Measurements from ENCODE around the gene LYRM7. TPM values are rescaled to one million over a fixed set of nuclear protein-coding genes. Genes with fewer than 3 reads are reported as not detected.
"Not testable (repeated sequence)": the region's sequence is repeated elsewhere in the genome, so short reads cannot be mapped to it uniquely, and the experiment has no call there.

Gene LYRM7
- total RNA-seq (2014; rRNA removed; shearing (Covaris generic)), result 7.5 and 8.5 TPM in 2 replicates
- polyA plus RNA-seq (2016; fragmentation: Nextera tagmentation; extraction: Ambion mirVana), result 23.4 and 27.5 TPM in 2 replicates

GRCh38 chr5:131170540-131171275, at the start of gene LYRM7:
LYRM7 (plus strand) TSS chr5:131170944; CDS start chr5:131171021, 77 bp downstream.
- TF ChIP-seq EZH2 (IDR thresholded peaks at IDR 0.05; ENCODE audit: insufficient read depth, poor library complexity, severe bottlenecking), result no peak
- TF ChIP-seq EZH2phosphoT487 (IDR thresholded peaks at IDR 0.05; ENCODE audit: insufficient read depth, low read depth), result no peak
- H4K20me1 ChIP-seq (ENCODE audit: insufficient read depth), result no peaks in the 10 kb centered on the region
- H3F3A ChIP-seq (ENCODE audit: insufficient read depth), result peaks cover 2% of the 10 kb centered on the region; the same call in 1 of the 2 replicates
- H3K9me2 ChIP-seq (ENCODE audit: insufficient read depth), result no peaks in the 10 kb centered on the region
- in situ Hi-C loops (cut with MboI), result no loop called here
- H3K4me1 ChIP-seq (ENCODE audit: insufficient read depth), result peaks cover 4% of the 10 kb centered on the region; the same call in 1 of the 2 replicates
- H3K4me3 ChIP-seq, result peak within 1 kb of the TSS; percentile 93
- peaks cover 21% of the 10 kb centered on the region for H3K79me2 ChIP-seq (ENCODE audit: insufficient read depth)
- peak; percentile 100 for DNase-seq
- H3K4me2 ChIP-seq (ENCODE audit: unreplicated experiment), result peak within 1 kb of the TSS; percentile 94
- H3K27ac ChIP-seq, result peak within 1 kb of the TSS; percentile 39
- 1% methylated on average over 41 to 42 of the region's 42 CpGs for WGBS, 2 experiments (ENCODE audit: low coverage in 1 of 2, low lambda C conversion rate in 2 of 2, missing lambda C conversion rate in 2 of 2)
- H3K36me3 ChIP-seq (ENCODE audit: low read depth), result no peaks in the 10 kb centered on the region
- H3K27me3 ChIP-seq (replicated peaks; ENCODE audit: insufficient read depth), result no peaks in the 10 kb centered on the region
- no peaks in the 10 kb centered on the region for H3K9me3 ChIP-seq (ENCODE audit: low read depth)
- peak within 1 kb of the TSS; percentile 85 for H3K9ac ChIP-seq
- H2AFZ ChIP-seq, result peak within 1 kb of the TSS; percentile 99

GRCh38 chr5:131127244-131127643, 43.5 kb upstream of the LYRM7 start:
- H3K9me2 ChIP-seq (ENCODE audit: insufficient read depth); DNase-seq; H3K27ac ChIP-seq; H4K20me1 ChIP-seq (ENCODE audit: insufficient read depth); H3K4me3 ChIP-seq; H3K36me3 ChIP-seq (ENCODE audit: low read depth); H3K79me2 ChIP-seq (ENCODE audit: insufficient read depth); H2AFZ ChIP-seq; H3F3A ChIP-seq (ENCODE audit: insufficient read depth); in situ Hi-C loops (cut with MboI); H3K9me3 ChIP-seq (ENCODE audit: low read depth); H3K27me3 ChIP-seq (replicated peaks; ENCODE audit: insufficient read depth); H3K4me2 ChIP-seq (ENCODE audit: unreplicated experiment); H3K9ac ChIP-seq; H3K4me1 ChIP-seq (ENCODE audit: insufficient read depth): not testable (repeated sequence)
- WGBS, 2 experiments (ENCODE audit: low coverage in 1 of 2, low lambda C conversion rate in 2 of 2, missing lambda C conversion rate in 2 of 2), result 77% methylated on average over 2 of the region's 2 CpGs

GRCh38 chr5:131129306-131129705, 41.4 kb upstream of the LYRM7 start:
- Histone ChIP-seq H3K9me2 (ENCODE audit: insufficient read depth) (no peaks in the 10 kb centered on the region), H2AFZ (no peak overlapping the region), H3K27me3 (replicated peaks; ENCODE audit: insufficient read depth) (no peaks in the 10 kb centered on the region), H3K9me3 (ENCODE audit: low read depth) (no peaks in the 10 kb centered on the region), H3K4me1 (ENCODE audit: insufficient read depth) (no peaks in the 10 kb centered on the region), H3K79me2 (ENCODE audit: insufficient read depth) (no peaks in the 10 kb centered on the region), H3K36me3 (ENCODE audit: low read depth) (no peaks in the 10 kb centered on the region), H3F3A (ENCODE audit: insufficient read depth) (no peaks in the 10 kb centered on the region), H4K20me1 (ENCODE audit: insufficient read depth) (no peaks in the 10 kb centered on the region), H3K27ac (no peak overlapping the region), H3K4me3 (no peak overlapping the region), H3K4me2 (ENCODE audit: unreplicated experiment) (no peak overlapping the region), H3K9ac (no peak overlapping the region)
- in situ Hi-C loops (cut with MboI), result no loop called here
- TF ChIP-seq EZH2 (IDR thresholded peaks at IDR 0.05; ENCODE audit: insufficient read depth, poor library complexity, severe bottlenecking) (no peak), EZH2phosphoT487 (IDR thresholded peaks at IDR 0.05; ENCODE audit: insufficient read depth, low read depth) (no peak)
- 45 to 52% methylated on average over 4 of the region's 4 CpGs for WGBS, 2 experiments (ENCODE audit: low coverage in 1 of 2, low lambda C conversion rate in 2 of 2, missing lambda C conversion rate in 2 of 2)
- DNase-seq, result no peak

- H3K27ac ChIP-seq; H3K4me1 ChIP-seq (ENCODE audit: insufficient read depth); H3K79me2 ChIP-seq (ENCODE audit: insufficient read depth); H3F3A ChIP-seq (ENCODE audit: insufficient read depth); H3K36me3 ChIP-seq (ENCODE audit: low read depth); H3K9me2 ChIP-seq (ENCODE audit: insufficient read depth); H3K4me2 ChIP-seq (ENCODE audit: unreplicated experiment); H4K20me1 ChIP-seq (ENCODE audit: insufficient read depth); H3K9ac ChIP-seq; H2AFZ ChIP-seq; H3K27me3 ChIP-seq (replicated peaks; ENCODE audit: insufficient read depth); H3K9me3 ChIP-seq (ENCODE audit: low read depth); H3K4me3 ChIP-seq; DNase-seq; in situ Hi-C loops (cut with MboI): not testable (repeated sequence)
- WGBS, 2 experiments (ENCODE audit: low coverage in 1 of 2, low lambda C conversion rate in 2 of 2, missing lambda C conversion rate in 2 of 2), result 27 to 45% methylated on average over 1 to 2 of the region's 2 CpGs
Observed at GRCh38 chr5:131133091-131133490, 37.7 kb upstream of the LYRM7 start.

- H3K4me2 ChIP-seq (ENCODE audit: unreplicated experiment); in situ Hi-C loops (cut with MboI): not testable (repeated sequence)
- WGBS, 2 experiments (ENCODE audit: low coverage in 1 of 2, low lambda C conversion rate in 2 of 2, missing lambda C conversion rate in 2 of 2), result 56 to 76% methylated on average over 4 to 5 of the region's 5 CpGs
Observed at GRCh38 chr5:131138406-131138805, 32.3 kb upstream of the LYRM7 start.

More at GRCh38 chr5:131138406-131138805, 32.3 kb upstream of the LYRM7 start:
- H3K9me2 ChIP-seq (ENCODE audit: insufficient read depth); H3K36me3 ChIP-seq (ENCODE audit: low read depth); DNase-seq; H3K79me2 ChIP-seq (ENCODE audit: insufficient read depth); H3K4me1 ChIP-seq (ENCODE audit: insufficient read depth); H3K9ac ChIP-seq; H3F3A ChIP-seq (ENCODE audit: insufficient read depth); H2AFZ ChIP-seq; H4K20me1 ChIP-seq (ENCODE audit: insufficient read depth); H3K4me3 ChIP-seq; H3K27me3 ChIP-seq (replicated peaks; ENCODE audit: insufficient read depth); H3K9me3 ChIP-seq (ENCODE audit: low read depth); H3K27ac ChIP-seq: not testable (repeated sequence)

All from GM23248 (cell line).